Right lobe of liver (tissue), 4 donors: ENCODE measurements around the gene KIF6.

ENCODE experiments used
- POLR2A ChIP-seq: fragments of 450-650 bp; IDR thresholded peaks from one replicate; pipeline ENCODE4 v1.6.1; 2017; ENCODE audit warnings: antibody characterized with exemption, mild to moderate bottlenecking
- TF ChIP-seq, protein P1 (sequence below), 4 donors: fragments of 200-600 bp in 3 of 4; fragments of 450-650 bp in 1 of 4; IDR thresholded peaks; one replicate each; pipeline versions ENCODE4 v1.5.1 to v1.8.0; 2016 to 2022; ENCODE audit warnings: antibody characterized with exemption in 4 of 4, mild to moderate bottlenecking in 2 of 4
- donor health status: DM: no; HTN: no; CAD: no.
- donor health status: DM: no; HTN: no; CAD: no.
- donor health status: DM: no; HTN: yes; CAD: no.

DNA sequence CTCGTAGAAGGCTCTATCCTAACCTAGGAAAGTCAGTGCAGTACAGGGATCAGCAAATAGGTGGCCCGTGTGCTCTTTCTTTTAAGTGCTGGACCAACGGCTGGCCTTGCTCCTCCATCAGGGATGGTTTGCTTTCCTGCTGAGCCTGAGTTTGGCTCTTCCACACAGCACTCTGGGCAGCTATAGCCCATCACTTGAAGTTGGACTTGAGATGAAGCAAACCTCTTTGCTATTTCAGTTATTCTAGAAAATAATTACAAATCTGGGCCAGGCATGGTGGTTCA, 335.8 kb downstream of the KIF6 start:
- TF ChIP-seq, protein P1, sequence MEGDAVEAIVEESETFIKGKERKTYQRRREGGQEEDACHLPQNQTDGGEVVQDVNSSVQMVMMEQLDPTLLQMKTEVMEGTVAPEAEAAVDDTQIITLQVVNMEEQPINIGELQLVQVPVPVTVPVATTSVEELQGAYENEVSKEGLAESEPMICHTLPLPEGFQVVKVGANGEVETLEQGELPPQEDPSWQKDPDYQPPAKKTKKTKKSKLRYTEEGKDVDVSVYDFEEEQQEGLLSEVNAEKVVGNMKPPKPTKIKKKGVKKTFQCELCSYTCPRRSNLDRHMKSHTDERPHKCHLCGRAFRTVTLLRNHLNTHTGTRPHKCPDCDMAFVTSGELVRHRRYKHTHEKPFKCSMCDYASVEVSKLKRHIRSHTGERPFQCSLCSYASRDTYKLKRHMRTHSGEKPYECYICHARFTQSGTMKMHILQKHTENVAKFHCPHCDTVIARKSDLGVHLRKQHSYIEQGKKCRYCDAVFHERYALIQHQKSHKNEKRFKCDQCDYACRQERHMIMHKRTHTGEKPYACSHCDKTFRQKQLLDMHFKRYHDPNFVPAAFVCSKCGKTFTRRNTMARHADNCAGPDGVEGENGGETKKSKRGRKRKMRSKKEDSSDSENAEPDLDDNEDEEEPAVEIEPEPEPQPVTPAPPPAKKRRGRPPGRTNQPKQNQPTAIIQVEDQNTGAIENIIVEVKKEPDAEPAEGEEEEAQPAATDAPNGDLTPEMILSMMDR (IDR thresholded peaks at IDR 0.05) = peak in 1 of 4 donors; percentile 6
- no peak for TF ChIP-seq POLR2A
